AG04450 (cell line): ENCODE results near the gene GALNT7. TPM values are rescaled to one million over a fixed set of nuclear protein-coding genes. Genes with fewer than 3 reads are reported as not detected.
A peak's percentile ranks its signal among the peaks of the same experiment; 100 is the strongest.

Experiments used
- CTCF ChIA-PET: fragments of 300-600, 350-600 bp; formaldehyde crosslinking; extraction: SDS; loops from one replicate; lab custom pipeline; 2022; ENCODE audit warnings: antibody characterized with exemption, inconsistent platforms; lab: Charles Lee
- POLR2A ChIA-PET: fragments of 350-600 bp; formaldehyde crosslinking; extraction: SDS; loops from one replicate; lab custom pipeline; 2021; ENCODE audit warnings: antibody characterized with exemption, inconsistent platforms; lab: Yijun Ruan, JAX
- DNase-seq: peaks from one replicate; pipeline ENCODE4 v3.0.0-alpha.2; 2011; ENCODE audit warnings: low read depth, low spot score
- H3K27ac ChIP-seq: one replicate; pipeline ENCODE4 v1.5.1; 2012; ENCODE audit warnings: low read depth, low read length, control low read depth
- H3K27me3 ChIP-seq: one replicate; pipeline ENCODE4 v1.6.0; 2012; ENCODE audit warnings: low read length; ENCODE audit not compliant: control insufficient read depth, insufficient read depth
- H3K4me3 ChIP-seq: 2 replicates; pipeline ENCODE4 v1.5.1; 2011; ENCODE audit warnings: mild to moderate bottlenecking, low read depth, low read length, control low read depth
- H3K9me3 ChIP-seq: 2 replicates; pipeline ENCODE4 v1.5.1; 2012; ENCODE audit warnings: low read length; ENCODE audit not compliant: control insufficient read depth, insufficient read depth
- polyA plus RNA-seq: library from polyadenylated mRNA; depleted of rRNA; stranded (reverse); fragments of >200 nt; gene quantifications from 2 replicates; pipeline ENCODE4 v1.2.3, GENCODE V29; 2011
- TF ChIP-seq, protein P1 (sequence below): IDR thresholded peaks from 2 replicates; pipeline ENCODE4 v1.5.1; 2011; ENCODE audit warnings: low read depth, low read length, control low read depth, inconsistent platforms

GALNT7 gene
- polyA plus RNA-seq, 1 experiment = 47.6 TPM

DNA sequence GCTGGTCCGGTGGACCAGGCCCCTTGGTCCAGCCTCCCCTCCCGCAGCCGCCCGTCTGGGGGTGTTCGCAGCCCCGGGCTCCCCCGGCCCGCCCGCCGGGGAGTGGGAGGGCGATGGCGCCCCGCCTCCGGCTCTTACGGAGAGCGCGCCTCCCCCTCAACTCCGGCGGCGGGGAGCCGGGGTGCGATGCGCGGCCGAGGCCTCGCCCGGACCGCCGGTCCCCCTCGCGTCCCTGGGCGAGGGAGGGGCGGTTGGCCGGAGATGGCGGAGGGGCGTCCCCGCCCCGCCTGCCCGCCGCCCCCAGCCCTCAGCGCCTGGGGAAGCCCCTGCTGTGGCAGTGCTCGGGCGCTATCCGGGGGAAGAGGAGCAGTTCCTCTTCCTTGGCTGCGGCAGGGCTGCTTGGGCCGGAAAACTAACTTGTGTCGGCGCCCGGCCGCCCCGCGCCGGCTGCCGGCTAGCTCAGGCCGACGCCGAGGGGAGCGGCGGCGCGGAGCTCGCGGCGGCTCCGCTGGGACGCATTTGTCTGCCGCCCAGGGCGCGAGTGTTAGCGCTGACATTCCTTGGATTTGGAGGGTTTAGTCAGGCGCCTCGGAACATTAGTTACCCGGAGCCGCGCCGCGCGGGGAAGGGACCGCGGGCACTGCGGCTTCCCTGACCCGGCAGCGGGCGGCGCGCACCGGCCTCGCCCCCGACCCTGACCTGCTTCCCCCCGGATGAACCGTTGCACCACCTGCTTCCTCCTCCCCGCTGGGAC lies 994 bp downstream of the GALNT7 start:
- no peaks in the 10 kb centered on the region for H3K9me3 ChIP-seq
- no peaks in the 10 kb centered on the region for H3K27me3 ChIP-seq
- H3K4me3 ChIP-seq = peak overlapping the region; percentile 87
- ChIA-PET POLR2A (interaction anchor here (0.9 to 1.4 kb wide), 2 partner anchors 83 to 145 kb away, joined by 3 to 6 read pairs; no protein-coding TSS in a partner anchor), CTCF (interaction anchor here (1.8 to 3.2 kb wide), 4 partner anchors 16 to 156 kb away, joined by 4 to 23 read pairs (median 7); no protein-coding TSS in a partner anchor)
- no peak for DNase-seq
- TF ChIP-seq, protein P1, sequence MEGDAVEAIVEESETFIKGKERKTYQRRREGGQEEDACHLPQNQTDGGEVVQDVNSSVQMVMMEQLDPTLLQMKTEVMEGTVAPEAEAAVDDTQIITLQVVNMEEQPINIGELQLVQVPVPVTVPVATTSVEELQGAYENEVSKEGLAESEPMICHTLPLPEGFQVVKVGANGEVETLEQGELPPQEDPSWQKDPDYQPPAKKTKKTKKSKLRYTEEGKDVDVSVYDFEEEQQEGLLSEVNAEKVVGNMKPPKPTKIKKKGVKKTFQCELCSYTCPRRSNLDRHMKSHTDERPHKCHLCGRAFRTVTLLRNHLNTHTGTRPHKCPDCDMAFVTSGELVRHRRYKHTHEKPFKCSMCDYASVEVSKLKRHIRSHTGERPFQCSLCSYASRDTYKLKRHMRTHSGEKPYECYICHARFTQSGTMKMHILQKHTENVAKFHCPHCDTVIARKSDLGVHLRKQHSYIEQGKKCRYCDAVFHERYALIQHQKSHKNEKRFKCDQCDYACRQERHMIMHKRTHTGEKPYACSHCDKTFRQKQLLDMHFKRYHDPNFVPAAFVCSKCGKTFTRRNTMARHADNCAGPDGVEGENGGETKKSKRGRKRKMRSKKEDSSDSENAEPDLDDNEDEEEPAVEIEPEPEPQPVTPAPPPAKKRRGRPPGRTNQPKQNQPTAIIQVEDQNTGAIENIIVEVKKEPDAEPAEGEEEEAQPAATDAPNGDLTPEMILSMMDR = no peak
- peak overlapping the region; percentile 31 for H3K27ac ChIP-seq

DNA sequence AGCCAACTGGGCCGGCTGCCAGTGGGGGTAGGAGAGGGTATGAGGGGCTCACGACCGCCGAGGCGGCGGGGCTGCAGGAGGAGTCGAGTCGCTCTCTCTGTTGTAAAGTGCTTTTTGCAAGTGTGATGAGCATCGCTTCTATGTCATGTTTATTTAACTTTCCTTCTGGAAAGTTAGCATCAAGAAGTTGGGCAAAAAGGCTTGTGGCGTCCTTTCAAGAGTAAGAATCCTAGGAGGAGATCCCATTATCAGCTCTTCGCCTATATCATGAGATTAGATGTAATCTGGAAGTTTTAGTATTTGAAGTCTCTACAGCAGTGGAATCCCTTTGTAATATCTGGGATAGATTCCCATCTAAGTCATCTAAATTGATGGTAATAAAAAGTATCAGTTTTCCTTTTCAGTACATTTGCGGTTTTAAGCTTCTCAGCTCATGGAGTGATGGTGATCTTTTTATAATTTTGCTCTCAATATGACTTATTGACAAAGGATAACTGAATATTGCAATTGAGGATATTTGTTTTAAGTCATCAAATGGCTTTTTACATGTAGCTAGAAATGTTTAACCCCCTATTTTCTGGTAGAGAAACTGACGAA lies 1.7 kb downstream of the GALNT7 start:
- DNase-seq = no peak
- peak overlapping the region; percentile 87 for H3K4me3 ChIP-seq
- POLR2A ChIA-PET = interaction anchor here (0.9 to 1.4 kb wide), 2 partner anchors 82 to 145 kb away, joined by 3 to 6 read pairs; no protein-coding TSS in a partner anchor
- H3K27me3 ChIP-seq = no peaks in the 10 kb centered on the region
- TF ChIP-seq, protein P1 = no peak
- CTCF ChIA-PET = interaction anchor here (0.6 to 3.2 kb wide), 11 partner anchors 11 to 338 kb away, joined by 3 to 23 read pairs (median 6); no protein-coding TSS in a partner anchor
- H3K9me3 ChIP-seq = no peaks in the 10 kb centered on the region
- peak overlapping the region; percentile 31 for H3K27ac ChIP-seq

DNA sequence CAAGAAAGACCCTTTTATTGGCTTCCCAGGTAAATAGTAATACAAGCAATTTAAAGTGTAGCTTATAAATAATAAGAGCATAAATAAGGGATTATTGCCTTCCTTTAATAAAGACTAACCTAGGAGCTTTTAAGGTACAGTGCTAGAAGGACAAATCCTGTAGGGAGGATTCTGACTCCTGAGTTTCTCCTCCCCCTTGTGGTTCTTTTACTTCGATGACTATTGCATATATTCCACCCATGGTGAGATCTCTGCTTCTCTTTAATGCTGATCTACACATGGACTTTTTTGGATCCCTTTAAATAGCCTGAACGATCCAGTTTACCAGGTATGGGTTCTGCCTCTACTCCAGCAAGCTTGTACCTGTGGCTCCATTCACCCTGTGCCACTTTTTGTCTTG lies 2.5 kb downstream of the GALNT7 start:
- peak overlapping the region; percentile 87 for H3K4me3 ChIP-seq
- POLR2A ChIA-PET = no interaction called here
- DNase-seq = no peak

GRCh38 chr4:173171987-173172386 lies 3.4 kb downstream of the GALNT7 start:
- TF ChIP-seq, protein P1 = no peak
- DNase-seq = no peak
- H3K27me3 ChIP-seq = no peaks in the 10 kb centered on the region
- H3K9me3 ChIP-seq = no peaks in the 10 kb centered on the region
- CTCF ChIA-PET = interaction anchor here (0.6 to 3.2 kb wide), 3 partner anchors 129 to 158 kb away, joined by 3 to 23 read pairs (median 4); no protein-coding TSS in a partner anchor
- POLR2A ChIA-PET = no interaction called here
- H3K27ac ChIP-seq = no peak overlapping the region
- H3K4me3 ChIP-seq = no peak overlapping the region

More for the DNA sequence above, 2.5 kb downstream of the GALNT7 start:
- H3K27me3 ChIP-seq = no peaks in the 10 kb centered on the region
- TF ChIP-seq, protein P1 = peak; percentile 51
- no peaks in the 10 kb centered on the region for H3K9me3 ChIP-seq
- no peak overlapping the region for H3K27ac ChIP-seq
- CTCF ChIA-PET = interaction anchor here (0.6 to 3.2 kb wide), 12 partner anchors 11 to 338 kb away, joined by 3 to 23 read pairs (median 6); no protein-coding TSS in a partner anchor
